Stimulated activated CD4-positive, alpha-beta T cell treated with anti-CD3 and anti-CD28 coated beads, Interleukin-4, amount 100 ng/mL, for 1 hour (primary cell): ENCODE data around the gene FAM237A.

Experiments used
- DNase-seq: peaks from one replicate; pipeline ENCODE4 v3.0.0-alpha.2; 2020

FAM237A gene

GRCh38 chr2:206692971-206693370, 50.7 kb downstream of the FAM237A start:
- DNase-seq: no peak

GRCh38 chr2:206693399-206694137, 51.3 kb downstream of the FAM237A start:
- no peak for DNase-seq

- DNase-seq: no peak
Observed at GRCh38 chr2:206696910-206697309, 54.6 kb downstream of the FAM237A start.

GRCh38 chr2:206698811-206699210, 56.5 kb downstream of the FAM237A start:
- no peak for DNase-seq
